ENCODE results near the gene ARL6IP4.
"Not testable (repeated sequence)": the region's sequence is repeated elsewhere in the genome, so short reads cannot be mapped to it uniquely, and the experiment has no call there.

The ARL6IP4 gene

DNA sequence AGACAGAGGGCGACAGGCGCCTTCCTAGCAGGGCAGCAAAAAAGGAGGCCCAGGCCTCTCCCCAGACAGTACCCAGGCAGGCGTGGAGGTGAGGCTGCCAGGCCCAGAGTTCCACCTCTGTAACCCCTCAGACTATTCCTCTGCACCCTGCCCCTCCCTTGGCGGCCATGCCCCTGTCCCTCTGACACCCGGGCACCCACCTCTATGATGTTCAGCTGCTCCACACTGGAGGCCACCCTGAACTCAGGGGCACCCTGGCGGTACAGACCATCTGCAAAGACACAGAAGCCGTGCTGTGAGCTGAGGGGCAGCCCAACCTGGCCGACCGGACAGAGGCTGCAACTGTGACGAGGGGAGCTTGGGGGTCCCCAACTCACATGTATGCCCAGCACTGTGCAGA lies 20.1 kb downstream of the ARL6IP4 start:
- Histone ChIP-seq H3K36me3 (ENCODE audit: control insufficient read depth, insufficient read depth, low read length) (no peaks in the 10 kb centered on the region), H3K4me1 (ENCODE audit: control insufficient read depth, insufficient read depth, low read length) (no peaks in the 10 kb centered on the region), H3K4me3 (ENCODE audit: low read length) (no peak overlapping the region), H3K9me3 (ENCODE audit: control insufficient read depth, insufficient read depth, low read length) (no peaks in the 10 kb centered on the region), H3K27me3 (ENCODE audit: control insufficient read depth, insufficient read depth, low read length) (no peaks in the 10 kb centered on the region), H3K27ac (ENCODE audit: low read length) (no peak overlapping the region)
- no CpG with 5 or more reads among the region's 10 CpGs for WGBS (ENCODE audit: insufficient coverage, insufficient read length)
- DNase-seq (ENCODE audit: low read depth, low spot score): no peak

DNA sequence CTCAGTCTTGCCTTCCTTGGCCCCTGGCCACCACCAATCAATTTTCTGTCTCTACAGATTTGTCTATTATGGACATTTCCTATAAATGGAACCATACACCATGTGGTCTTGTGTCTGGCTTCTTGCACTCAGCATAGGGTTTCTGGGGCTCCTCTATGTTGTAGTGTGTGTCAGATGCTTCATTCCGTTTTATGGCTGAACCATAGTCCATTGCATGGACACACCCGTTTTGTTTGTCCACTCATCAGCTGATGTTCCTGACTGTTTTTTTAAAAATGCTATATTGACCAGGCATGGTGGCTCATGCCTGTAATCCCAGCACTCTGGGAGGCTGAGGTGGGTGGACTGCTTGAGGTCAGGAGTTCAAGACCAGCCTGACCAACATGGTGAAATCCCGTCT lies 21.0 kb downstream of the ARL6IP4 start:
- Histone ChIP-seq H3K36me3 (ENCODE audit: control insufficient read depth, insufficient read depth, low read length) (no peaks in the 10 kb centered on the region), H3K4me3 (ENCODE audit: low read length) (no peak overlapping the region), H3K4me1 (ENCODE audit: control insufficient read depth, insufficient read depth, low read length) (no peaks in the 10 kb centered on the region), H3K9me3 (ENCODE audit: control insufficient read depth, insufficient read depth, low read length) (no peaks in the 10 kb centered on the region), H3K27me3 (ENCODE audit: control insufficient read depth, insufficient read depth, low read length) (no peaks in the 10 kb centered on the region), H3K27ac (ENCODE audit: low read length) (no peak overlapping the region)
- DNase-seq (ENCODE audit: low read depth, low spot score): no peak
- WGBS (ENCODE audit: insufficient coverage, insufficient read length): no CpG with 5 or more reads among the region's 3 CpGs

GRCh38 chr12:123003257-123003656 lies 22.8 kb downstream of the ARL6IP4 start:
- DNase-seq (ENCODE audit: low read depth, low spot score): no peak
- Histone ChIP-seq H3K4me3 (ENCODE audit: low read length) (no peak overlapping the region), H3K27ac (ENCODE audit: low read length) (no peak overlapping the region), H3K27me3 (ENCODE audit: control insufficient read depth, insufficient read depth, low read length) (no peaks in the 10 kb centered on the region), H3K4me1 (ENCODE audit: control insufficient read depth, insufficient read depth, low read length) (no peaks in the 10 kb centered on the region), H3K9me3 (ENCODE audit: control insufficient read depth, insufficient read depth, low read length) (no peaks in the 10 kb centered on the region), H3K36me3 (ENCODE audit: control insufficient read depth, insufficient read depth, low read length) (no peaks in the 10 kb centered on the region)
- WGBS (ENCODE audit: insufficient coverage, insufficient read length): no CpG with 5 or more reads among the region's 6 CpGs

- no peak for DNase-seq (ENCODE audit: low read depth, low spot score)
- H3K27me3 ChIP-seq (ENCODE audit: control insufficient read depth, insufficient read depth, low read length): no peaks in the 10 kb centered on the region
- WGBS (ENCODE audit: insufficient coverage, insufficient read length): no CpG with 5 or more reads among the region's 14 CpGs
- no peak overlapping the region for H3K27ac ChIP-seq (ENCODE audit: low read length)
- H3K36me3 ChIP-seq (ENCODE audit: control insufficient read depth, insufficient read depth, low read length): no peaks in the 10 kb centered on the region
- no peak overlapping the region for H3K4me3 ChIP-seq (ENCODE audit: low read length)
- no peaks in the 10 kb centered on the region for H3K9me3 ChIP-seq (ENCODE audit: control insufficient read depth, insufficient read depth, low read length)
- no peaks in the 10 kb centered on the region for H3K4me1 ChIP-seq (ENCODE audit: control insufficient read depth, insufficient read depth, low read length)
Measured at GRCh38 chr12:123004287-123004686, 23.8 kb downstream of the ARL6IP4 start.

- H3K4me1 ChIP-seq (ENCODE audit: control insufficient read depth, insufficient read depth, low read length): no peaks in the 10 kb centered on the region
- H3K27ac ChIP-seq (ENCODE audit: low read length): no peak overlapping the region
- no peak overlapping the region for H3K4me3 ChIP-seq (ENCODE audit: low read length)
- H3K36me3 ChIP-seq (ENCODE audit: control insufficient read depth, insufficient read depth, low read length): no peaks in the 10 kb centered on the region
- no peaks in the 10 kb centered on the region for H3K9me3 ChIP-seq (ENCODE audit: control insufficient read depth, insufficient read depth, low read length)
- WGBS (ENCODE audit: insufficient coverage, insufficient read length): no CpG with 5 or more reads among the region's 22 CpGs
- DNase-seq (ENCODE audit: low read depth, low spot score): no peak
- no peaks in the 10 kb centered on the region for H3K27me3 ChIP-seq (ENCODE audit: control insufficient read depth, insufficient read depth, low read length)
Measured at GRCh38 chr12:123005081-123005626, 24.7 kb downstream of the ARL6IP4 start.

DNA sequence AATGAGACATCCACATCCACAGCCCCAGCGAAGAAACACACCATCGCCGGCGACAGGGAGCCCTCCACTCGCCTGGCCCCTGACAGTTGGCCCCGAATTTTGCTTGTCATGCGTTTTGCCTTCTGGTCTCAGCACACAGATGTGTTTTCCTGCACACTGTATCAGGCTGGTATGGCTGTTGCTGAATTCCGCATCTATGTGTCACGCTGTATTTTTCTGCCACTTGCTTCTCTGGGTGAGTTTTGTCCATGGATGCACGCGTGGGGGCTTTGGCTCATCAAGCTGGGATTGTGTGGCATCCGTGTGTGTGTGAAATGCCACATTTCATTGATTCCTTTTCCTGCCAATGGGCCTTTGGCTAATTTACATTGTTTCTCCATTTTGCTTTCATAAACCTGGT lies 26.5 kb downstream of the ARL6IP4 start:
- WGBS (ENCODE audit: insufficient coverage, insufficient read length): no CpG with 5 or more reads among the region's 12 CpGs
- DNase-seq (ENCODE audit: low read depth, low spot score): no peak

GRCh38 chr12:123010110-123010509 lies 29.6 kb downstream of the ARL6IP4 start:
- H3K27me3 ChIP-seq (ENCODE audit: control insufficient read depth, insufficient read depth, low read length): no peaks in the 10 kb centered on the region
- H3K9me3 ChIP-seq (ENCODE audit: control insufficient read depth, insufficient read depth, low read length): no peaks in the 10 kb centered on the region
- H3K4me3 ChIP-seq (ENCODE audit: low read length): no peak overlapping the region
- H3K4me1 ChIP-seq (ENCODE audit: control insufficient read depth, insufficient read depth, low read length): no peaks in the 10 kb centered on the region
- WGBS (ENCODE audit: insufficient coverage, insufficient read length): no CpG with 5 or more reads among the region's 1 CpG
- no peak for DNase-seq (ENCODE audit: low read depth, low spot score)
- H3K36me3 ChIP-seq (ENCODE audit: control insufficient read depth, insufficient read depth, low read length): no peaks in the 10 kb centered on the region
- no peak overlapping the region for H3K27ac ChIP-seq (ENCODE audit: low read length)

More for the DNA sequence above, 26.5 kb downstream of the ARL6IP4 start:
- H3K27ac ChIP-seq (ENCODE audit: low read length): no peak overlapping the region
- no peaks in the 10 kb centered on the region for H3K4me1 ChIP-seq (ENCODE audit: control insufficient read depth, insufficient read depth, low read length)
- H3K27me3 ChIP-seq (ENCODE audit: control insufficient read depth, insufficient read depth, low read length): no peaks in the 10 kb centered on the region
- no peak overlapping the region for H3K4me3 ChIP-seq (ENCODE audit: low read length)
- no peaks in the 10 kb centered on the region for H3K36me3 ChIP-seq (ENCODE audit: control insufficient read depth, insufficient read depth, low read length)
- H3K9me3 ChIP-seq (ENCODE audit: control insufficient read depth, insufficient read depth, low read length): no peaks in the 10 kb centered on the region

DNA sequence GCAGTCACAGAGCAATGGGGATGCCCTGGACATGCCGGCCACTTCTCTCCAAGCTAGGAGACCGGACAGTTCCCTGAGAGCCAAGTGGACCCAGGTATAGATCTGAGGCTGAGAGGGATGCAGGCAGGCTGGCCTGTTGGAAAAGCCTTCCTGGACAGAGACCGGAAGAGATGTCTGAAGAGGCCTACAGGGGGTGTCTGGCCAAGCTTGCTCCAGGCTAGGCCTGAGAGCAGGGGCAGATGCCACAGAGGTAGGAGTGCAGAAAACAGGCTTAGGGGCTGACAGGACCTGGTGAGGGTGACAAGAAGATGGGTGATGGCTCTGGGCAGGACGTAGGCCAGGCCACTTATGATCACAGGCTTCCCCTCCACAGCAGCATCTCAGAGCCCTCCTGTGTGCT lies 30.2 kb downstream of the ARL6IP4 start:
- no peak overlapping the region for H3K27ac ChIP-seq (ENCODE audit: low read length)
- no peaks in the 10 kb centered on the region for H3K9me3 ChIP-seq (ENCODE audit: control insufficient read depth, insufficient read depth, low read length)
- no peaks in the 10 kb centered on the region for H3K36me3 ChIP-seq (ENCODE audit: control insufficient read depth, insufficient read depth, low read length)
- H3K4me1 ChIP-seq (ENCODE audit: control insufficient read depth, insufficient read depth, low read length): no peaks in the 10 kb centered on the region
- no peak overlapping the region for H3K4me3 ChIP-seq (ENCODE audit: low read length)
- WGBS (ENCODE audit: insufficient coverage, insufficient read length): no CpG with 5 or more reads among the region's 4 CpGs
- no peaks in the 10 kb centered on the region for H3K27me3 ChIP-seq (ENCODE audit: control insufficient read depth, insufficient read depth, low read length)
- DNase-seq (ENCODE audit: low read depth, low spot score): no peak

DNA sequence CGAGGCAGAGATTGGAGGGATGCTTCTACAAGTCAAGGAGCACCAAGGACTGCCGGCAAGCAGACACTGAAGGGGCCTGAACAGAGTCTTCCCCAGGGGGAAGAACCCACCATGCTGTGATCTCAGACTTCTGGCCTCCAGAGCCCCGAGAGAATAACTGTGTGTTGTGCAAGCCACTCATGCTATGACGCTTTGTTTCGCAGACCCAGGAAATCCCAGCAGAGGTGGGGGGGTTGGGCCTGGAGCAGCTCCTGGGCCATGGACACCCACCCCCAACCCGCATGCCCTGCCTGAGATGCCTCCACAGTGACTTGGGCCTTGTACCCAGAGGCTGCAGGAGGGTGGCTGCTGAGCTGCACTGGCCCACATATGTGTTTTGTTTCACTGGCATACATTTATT lies 31.2 kb downstream of the ARL6IP4 start:
- no CpG with 5 or more reads among the region's 6 CpGs for WGBS (ENCODE audit: insufficient coverage, insufficient read length)
- H3K36me3 ChIP-seq (ENCODE audit: control insufficient read depth, insufficient read depth, low read length): no peaks in the 10 kb centered on the region
- no peak overlapping the region for H3K27ac ChIP-seq (ENCODE audit: low read length)
- DNase-seq (ENCODE audit: low read depth, low spot score): no peak
- H3K9me3 ChIP-seq (ENCODE audit: control insufficient read depth, insufficient read depth, low read length): no peaks in the 10 kb centered on the region
- H3K4me1 ChIP-seq (ENCODE audit: control insufficient read depth, insufficient read depth, low read length): no peaks in the 10 kb centered on the region
- H3K4me3 ChIP-seq (ENCODE audit: low read length): no peak overlapping the region
- H3K27me3 ChIP-seq (ENCODE audit: control insufficient read depth, insufficient read depth, low read length): no peaks in the 10 kb centered on the region

DNA sequence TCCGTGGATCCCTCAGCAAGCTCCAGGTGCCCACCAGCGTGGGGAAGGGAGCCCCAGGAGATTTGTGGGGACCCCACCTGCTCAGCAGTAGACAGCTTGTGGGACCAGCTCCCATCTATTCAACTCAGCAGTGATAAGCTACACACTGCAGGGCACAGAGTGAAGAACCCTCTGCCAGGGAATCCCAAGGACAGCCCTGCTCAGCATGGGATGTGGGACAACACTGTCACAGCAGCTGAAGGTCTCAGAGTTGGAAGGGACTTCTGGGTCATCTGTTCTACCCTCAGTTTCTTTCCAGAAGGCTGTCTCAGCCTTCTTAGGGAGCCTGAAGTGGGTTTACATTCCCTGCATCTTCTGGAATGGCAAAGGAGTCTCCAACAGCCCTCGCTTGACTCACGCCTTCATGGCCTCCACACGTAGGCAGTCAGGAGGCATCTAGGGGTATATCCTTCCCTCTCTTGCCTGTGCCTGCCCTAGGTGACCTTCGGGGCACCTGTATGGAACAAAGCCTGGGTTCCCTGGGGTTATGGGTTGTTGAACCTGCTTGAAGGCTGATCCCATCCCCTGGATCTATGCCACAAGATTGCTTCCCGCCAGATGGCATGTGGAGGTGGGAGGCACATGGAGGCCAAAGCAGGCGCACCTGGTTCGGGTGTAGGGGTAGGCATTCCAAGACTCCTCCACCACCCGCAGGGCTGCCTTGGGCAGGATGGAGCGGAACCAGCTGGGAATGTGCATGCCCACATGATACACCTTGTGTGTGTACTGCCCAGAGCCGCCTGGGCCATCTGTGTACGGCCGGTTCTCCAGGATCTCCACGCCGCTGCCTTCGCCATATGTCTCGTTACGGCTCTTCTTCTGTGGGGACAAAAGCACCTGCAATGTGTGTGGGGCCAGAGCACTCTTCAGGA lies 33.0 kb downstream of the ARL6IP4 start:
- no CpG with 5 or more reads among the region's 19 CpGs for WGBS (ENCODE audit: insufficient coverage, insufficient read length)

DNA sequence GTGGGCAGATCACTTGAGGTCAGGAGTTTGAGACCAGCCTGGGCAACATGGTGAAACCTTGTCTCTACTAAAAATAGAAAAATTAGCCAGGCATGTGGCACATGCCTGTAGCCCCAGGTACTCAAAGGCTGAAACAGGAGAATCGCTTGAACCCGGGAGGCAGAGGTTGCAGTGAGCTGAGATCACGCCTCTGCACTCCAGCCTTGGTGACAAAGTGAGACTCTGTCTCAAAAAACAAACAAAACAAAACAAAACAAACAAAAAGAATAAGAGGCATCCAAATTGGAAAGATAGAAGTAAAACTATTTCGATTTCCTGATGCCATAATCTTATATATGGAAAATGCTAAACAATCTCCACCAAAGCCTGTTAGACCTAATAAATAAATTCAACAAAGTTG lies 34.0 kb downstream of the ARL6IP4 start:
- no CpG with 5 or more reads among the region's 4 CpGs for WGBS (ENCODE audit: insufficient coverage, insufficient read length)
- H3K9me3 ChIP-seq (ENCODE audit: control insufficient read depth, insufficient read depth, low read length); H3K27ac ChIP-seq (ENCODE audit: low read length); H3K36me3 ChIP-seq (ENCODE audit: control insufficient read depth, insufficient read depth, low read length); H3K4me1 ChIP-seq (ENCODE audit: control insufficient read depth, insufficient read depth, low read length); H3K4me3 ChIP-seq (ENCODE audit: low read length); H3K27me3 ChIP-seq (ENCODE audit: control insufficient read depth, insufficient read depth, low read length); DNase-seq (ENCODE audit: low read depth, low spot score): not testable (repeated sequence)

More for the DNA sequence above, 33.0 kb downstream of the ARL6IP4 start:
- DNase-seq (ENCODE audit: low read depth, low spot score): no peak
- Histone ChIP-seq H3K27me3 (ENCODE audit: control insufficient read depth, insufficient read depth, low read length) (no peaks in the 10 kb centered on the region), H3K9me3 (ENCODE audit: control insufficient read depth, insufficient read depth, low read length) (no peaks in the 10 kb centered on the region), H3K36me3 (ENCODE audit: control insufficient read depth, insufficient read depth, low read length) (no peaks in the 10 kb centered on the region), H3K4me3 (ENCODE audit: low read length) (no peak overlapping the region), H3K27ac (ENCODE audit: low read length) (no peak overlapping the region), H3K4me1 (ENCODE audit: control insufficient read depth, insufficient read depth, low read length) (no peaks in the 10 kb centered on the region)
